ENCODE data around the gene EDEM1.
A peak's percentile ranks its signal among the peaks of the same experiment; 100 is the strongest.
"Not testable (repeated sequence)": the region's sequence is repeated elsewhere in the genome, so short reads cannot be mapped to it uniquely, and the experiment has no call there.

EDEM1 gene

DNA sequence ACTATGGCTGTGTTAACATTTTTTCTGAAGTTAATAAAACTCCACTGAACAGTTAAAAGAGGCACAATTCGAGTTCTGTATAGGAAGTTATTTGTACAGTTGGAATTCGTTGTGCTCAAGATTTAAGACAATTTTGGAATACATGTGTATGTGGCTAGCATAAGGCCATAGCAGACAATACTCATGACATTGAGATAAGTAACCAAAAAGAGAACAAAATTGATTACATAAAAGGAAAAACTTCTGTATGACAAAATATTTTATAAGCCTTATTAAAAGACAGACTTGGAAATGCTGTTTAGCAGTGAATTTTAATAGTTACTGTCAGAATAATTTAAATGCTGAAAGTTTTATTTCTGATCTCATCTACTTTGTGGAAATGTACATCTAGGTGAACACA lies 17.7 kb upstream of the EDEM1 start:
- H3K9me3 ChIP-seq (ENCODE audit: insufficient read depth, low read depth, low read length), result no peaks in the 10 kb centered on the region
- peaks cover under 1% of the 10 kb centered on the region for H4K20me1 ChIP-seq (ENCODE audit: insufficient read depth, low read length, poor library complexity, severe bottlenecking)
- H3K27me3 ChIP-seq (ENCODE audit: insufficient read depth, low read length, poor library complexity, severe bottlenecking), result no peaks in the 10 kb centered on the region
- peaks cover 40% of the 10 kb centered on the region for H3K36me3 ChIP-seq (ENCODE audit: insufficient read depth, low read length)
- H3K9me2 ChIP-seq (replicated peaks; ENCODE audit: low read depth, low read length), result no peaks in the 10 kb centered on the region
- H3K4me2 ChIP-seq (ENCODE audit: low read depth, low read length, poor library complexity, severe bottlenecking), result peak overlapping the region; percentile 35
- no peak overlapping the region for H2AFZ ChIP-seq (ENCODE audit: low read length)
- TF ChIP-seq EZH2phosphoT487 (IDR thresholded peaks at IDR 0.05; ENCODE audit: borderline replicate concordance), result no peak
- TF ChIP-seq, protein P1, sequence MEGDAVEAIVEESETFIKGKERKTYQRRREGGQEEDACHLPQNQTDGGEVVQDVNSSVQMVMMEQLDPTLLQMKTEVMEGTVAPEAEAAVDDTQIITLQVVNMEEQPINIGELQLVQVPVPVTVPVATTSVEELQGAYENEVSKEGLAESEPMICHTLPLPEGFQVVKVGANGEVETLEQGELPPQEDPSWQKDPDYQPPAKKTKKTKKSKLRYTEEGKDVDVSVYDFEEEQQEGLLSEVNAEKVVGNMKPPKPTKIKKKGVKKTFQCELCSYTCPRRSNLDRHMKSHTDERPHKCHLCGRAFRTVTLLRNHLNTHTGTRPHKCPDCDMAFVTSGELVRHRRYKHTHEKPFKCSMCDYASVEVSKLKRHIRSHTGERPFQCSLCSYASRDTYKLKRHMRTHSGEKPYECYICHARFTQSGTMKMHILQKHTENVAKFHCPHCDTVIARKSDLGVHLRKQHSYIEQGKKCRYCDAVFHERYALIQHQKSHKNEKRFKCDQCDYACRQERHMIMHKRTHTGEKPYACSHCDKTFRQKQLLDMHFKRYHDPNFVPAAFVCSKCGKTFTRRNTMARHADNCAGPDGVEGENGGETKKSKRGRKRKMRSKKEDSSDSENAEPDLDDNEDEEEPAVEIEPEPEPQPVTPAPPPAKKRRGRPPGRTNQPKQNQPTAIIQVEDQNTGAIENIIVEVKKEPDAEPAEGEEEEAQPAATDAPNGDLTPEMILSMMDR (conservative IDR thresholded peaks at IDR 0.05; ENCODE audit: low read length), result no peak
- H3K4me1 ChIP-seq (ENCODE audit: insufficient read depth, low read length, poor library complexity, severe bottlenecking), result peaks cover 13% of the 10 kb centered on the region
- no peaks in the 10 kb centered on the region for H3F3A ChIP-seq (ENCODE audit: low read depth)
- H3K79me2 ChIP-seq (ENCODE audit: insufficient read depth, low read length), result peaks cover 61% of the 10 kb centered on the region
- no peak overlapping the region for H3K4me3 ChIP-seq (ENCODE audit: low read length, poor library complexity, severe bottlenecking)
- no peak overlapping the region for H3K9ac ChIP-seq (ENCODE audit: low read depth, low read length, poor library complexity, severe bottlenecking)

DNA sequence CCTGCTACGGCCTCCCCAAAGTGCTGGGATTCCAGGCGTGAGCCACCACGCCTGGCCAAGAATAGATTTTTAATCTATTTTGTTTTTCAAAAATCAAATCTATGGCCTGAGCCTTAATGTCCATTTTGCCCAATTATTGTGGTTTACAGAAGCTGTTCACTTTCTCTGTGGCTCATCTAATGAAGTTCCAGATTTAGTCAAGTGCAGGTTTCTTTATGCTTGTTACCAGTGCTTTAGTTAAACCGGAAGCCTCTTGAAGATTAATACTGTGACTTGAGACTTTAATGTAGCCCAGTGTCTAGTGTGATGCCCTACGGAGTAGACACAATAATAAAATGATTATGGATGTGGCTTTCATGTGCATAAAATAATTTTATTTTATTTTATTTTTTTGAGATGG lies 16.5 kb upstream of the EDEM1 start:
- no peaks in the 10 kb centered on the region for H3K9me2 ChIP-seq (replicated peaks; ENCODE audit: low read depth, low read length)
- H3F3A ChIP-seq (ENCODE audit: low read depth), result no peaks in the 10 kb centered on the region
- no peaks in the 10 kb centered on the region for H4K20me1 ChIP-seq (ENCODE audit: insufficient read depth, low read length, poor library complexity, severe bottlenecking)
- TF ChIP-seq EZH2phosphoT487 (IDR thresholded peaks at IDR 0.05; ENCODE audit: borderline replicate concordance), result no peak
- TF ChIP-seq, protein P1 (conservative IDR thresholded peaks at IDR 0.05; ENCODE audit: low read length), result no peak
- no peak overlapping the region for H3K4me3 ChIP-seq (ENCODE audit: low read length, poor library complexity, severe bottlenecking)
- no peak overlapping the region for H3K4me2 ChIP-seq (ENCODE audit: low read depth, low read length, poor library complexity, severe bottlenecking)
- H3K79me2 ChIP-seq (ENCODE audit: insufficient read depth, low read length), result peaks cover 49% of the 10 kb centered on the region
- no peaks in the 10 kb centered on the region for H3K9me3 ChIP-seq (ENCODE audit: insufficient read depth, low read depth, low read length)
- H3K27me3 ChIP-seq (ENCODE audit: insufficient read depth, low read length, poor library complexity, severe bottlenecking), result no peaks in the 10 kb centered on the region
- H2AFZ ChIP-seq (ENCODE audit: low read length), result no peak overlapping the region
- peaks cover 13% of the 10 kb centered on the region for H3K4me1 ChIP-seq (ENCODE audit: insufficient read depth, low read length, poor library complexity, severe bottlenecking)
- no peak overlapping the region for H3K9ac ChIP-seq (ENCODE audit: low read depth, low read length, poor library complexity, severe bottlenecking)
- peaks cover 51% of the 10 kb centered on the region for H3K36me3 ChIP-seq (ENCODE audit: insufficient read depth, low read length)

DNA sequence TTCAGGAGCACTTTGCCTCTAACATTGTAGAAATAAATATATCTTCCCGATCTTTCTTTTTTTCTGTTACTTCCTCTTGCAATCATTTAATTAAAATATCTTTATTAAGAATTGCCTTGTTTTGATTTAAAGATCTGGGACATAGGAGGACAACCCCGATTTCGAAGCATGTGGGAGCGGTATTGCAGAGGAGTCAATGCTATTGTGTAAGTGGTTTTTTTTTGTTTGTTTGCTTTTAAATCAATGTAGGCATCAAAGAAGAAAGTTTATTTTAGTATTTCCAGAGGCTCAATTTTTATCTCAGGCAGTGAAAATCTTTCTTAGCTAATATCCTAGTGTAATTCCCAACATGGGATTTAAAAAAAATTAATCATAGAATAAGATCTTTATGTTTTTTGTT lies 15.5 kb upstream of the EDEM1 start:
- Histone ChIP-seq H3K79me2 (ENCODE audit: insufficient read depth, low read length) (peaks cover 39% of the 10 kb centered on the region), H3K4me3 (ENCODE audit: low read length, poor library complexity, severe bottlenecking) (no peak overlapping the region), H3K9me3 (ENCODE audit: insufficient read depth, low read depth, low read length) (no peaks in the 10 kb centered on the region), H3K9me2 (replicated peaks; ENCODE audit: low read depth, low read length) (no peaks in the 10 kb centered on the region), H3K9ac (ENCODE audit: low read depth, low read length, poor library complexity, severe bottlenecking) (no peak overlapping the region), H3F3A (ENCODE audit: low read depth) (no peaks in the 10 kb centered on the region), H3K36me3 (ENCODE audit: insufficient read depth, low read length) (peaks cover 59% of the 10 kb centered on the region), H4K20me1 (ENCODE audit: insufficient read depth, low read length, poor library complexity, severe bottlenecking) (no peaks in the 10 kb centered on the region), H3K4me1 (ENCODE audit: insufficient read depth, low read length, poor library complexity, severe bottlenecking) (peaks cover 13% of the 10 kb centered on the region), H2AFZ (ENCODE audit: low read length) (no peak overlapping the region), H3K4me2 (ENCODE audit: low read depth, low read length, poor library complexity, severe bottlenecking) (no peak overlapping the region), H3K27me3 (ENCODE audit: insufficient read depth, low read length, poor library complexity, severe bottlenecking) (no peaks in the 10 kb centered on the region)
- TF ChIP-seq, protein P1 (conservative IDR thresholded peaks at IDR 0.05; ENCODE audit: low read length), result no peak
- TF ChIP-seq EZH2phosphoT487 (IDR thresholded peaks at IDR 0.05; ENCODE audit: borderline replicate concordance), result no peak

DNA sequence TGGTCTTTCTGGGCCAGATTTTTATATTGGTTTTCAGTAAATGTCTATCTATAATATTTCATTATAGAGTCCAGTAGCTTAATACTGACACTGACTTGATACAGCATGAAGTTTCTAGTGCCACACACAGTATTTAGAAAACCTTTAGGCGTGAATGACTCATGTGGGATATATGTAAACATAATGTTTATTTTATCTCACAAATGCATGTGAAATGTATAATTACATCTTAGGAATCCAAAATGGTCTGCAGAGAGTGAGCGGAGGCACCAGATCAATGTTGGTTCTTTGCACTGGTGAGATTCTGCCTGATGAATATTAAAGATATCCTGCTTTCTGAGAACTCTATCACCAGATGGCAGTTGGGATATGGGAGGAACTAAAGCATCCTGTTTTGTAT lies 8.5 kb upstream of the EDEM1 start:
- not testable (repeated sequence) for H3K9ac ChIP-seq (ENCODE audit: low read depth, low read length, poor library complexity, severe bottlenecking)

More for the DNA sequence above, 8.5 kb upstream of the EDEM1 start:
- not testable (repeated sequence) for H3K79me2 ChIP-seq (ENCODE audit: insufficient read depth, low read length); H3K9me3 ChIP-seq (ENCODE audit: insufficient read depth, low read depth, low read length); H3K27me3 ChIP-seq (ENCODE audit: insufficient read depth, low read length, poor library complexity, severe bottlenecking); H2AFZ ChIP-seq (ENCODE audit: low read length); H4K20me1 ChIP-seq (ENCODE audit: insufficient read depth, low read length, poor library complexity, severe bottlenecking); H3K4me2 ChIP-seq (ENCODE audit: low read depth, low read length, poor library complexity, severe bottlenecking); H3K4me3 ChIP-seq (ENCODE audit: low read length, poor library complexity, severe bottlenecking); H3K9me2 ChIP-seq (replicated peaks; ENCODE audit: low read depth, low read length)
- peaks cover 18% of the 10 kb centered on the region for H3F3A ChIP-seq (ENCODE audit: low read depth)
- H3K36me3 ChIP-seq (ENCODE audit: insufficient read depth, low read length), result peaks cover 53% of the 10 kb centered on the region
- peaks cover 53% of the 10 kb centered on the region for H3K4me1 ChIP-seq (ENCODE audit: insufficient read depth, low read length, poor library complexity, severe bottlenecking)
